Measurements from ENCODE around the gene ROPN1L.

- no peak for TF ChIP-seq KDM5A (IDR thresholded peaks at IDR 0.05; ENCODE audit: low read length)
- TF ChIP-seq POLR2AphosphoS5 (IDR thresholded peaks at IDR 0.05; ENCODE audit: low read depth, low read length): no peak
- TF ChIP-seq CBX5 (IDR thresholded peaks at IDR 0.05; ENCODE audit: low read depth, low read length): no peak
- no peak for TF ChIP-seq EGR1 (IDR thresholded peaks at IDR 0.05; ENCODE audit: borderline replicate concordance, low read depth, low read length)
- TF ChIP-seq RXRA (IDR thresholded peaks at IDR 0.05; ENCODE audit: insufficient read depth, low read depth, low read length): no peak
- no peak for TF ChIP-seq NRF1 (IDR thresholded peaks at IDR 0.05; ENCODE audit: low read depth, low read length)
Measured at GRCh38 chr5:10453545-10453944, 11.9 kb downstream of the ROPN1L start.

Data from H1 (cell line).